ENCODE measurements around the gene EPS15.
"Not testable (repeated sequence)": the region's sequence is repeated elsewhere in the genome, so short reads cannot be mapped to it uniquely, and the experiment has no call there.

EPS15 gene

GRCh38 chr1:51542158-51542953 is 23.3 kb upstream of the EPS15 start:
- DNase-seq: no peak

GRCh38 chr1:51541313-51542050 is 22.4 kb upstream of the EPS15 start:
- DNase-seq: no peak

- no peak for DNase-seq
Observed at GRCh38 chr1:51537568-51537967, 18.5 kb upstream of the EPS15 start.

- DNase-seq: peak; percentile 62
Observed at GRCh38 chr1:51535006-51535592, 16.0 kb upstream of the EPS15 start.

- no peak for DNase-seq
Observed at GRCh38 chr1:51534447-51534846, 15.4 kb upstream of the EPS15 start.

GRCh38 chr1:51532853-51533252 is 13.8 kb upstream of the EPS15 start:
- DNase-seq: no peak

- not testable (repeated sequence) for DNase-seq
Observed at GRCh38 chr1:51530447-51530846, 11.4 kb upstream of the EPS15 start.

GRCh38 chr1:51527144-51527543 is 8.1 kb upstream of the EPS15 start:
- DNase-seq: no peak

- DNase-seq: no peak
Observed at GRCh38 chr1:51526248-51526647, 7.2 kb upstream of the EPS15 start.

- no peak for DNase-seq
Observed at GRCh38 chr1:51525295-51525694, 6.2 kb upstream of the EPS15 start.

GRCh38 chr1:51524817-51525216 is 5.8 kb upstream of the EPS15 start:
- DNase-seq: no peak

- no peak for DNase-seq
Observed at GRCh38 chr1:51523931-51524330, 4.9 kb upstream of the EPS15 start.

- no peak for DNase-seq
Observed at GRCh38 chr1:51520700-51521248, 1.7 kb upstream of the EPS15 start.

GRCh38 chr1:51519865-51520699 is 1.0 kb upstream of the EPS15 start:
- peak; percentile 48 for DNase-seq

GRCh38 chr1:51518586-51519047 is 449 bp downstream of the EPS15 start:
- DNase-seq: peak; percentile 18

GRCh38 chr1:51518033-51518585 is 957 bp downstream of the EPS15 start:
- DNase-seq: no peak

- DNase-seq: peak; percentile 17
Observed at GRCh38 chr1:51517361-51518032, 1.6 kb downstream of the EPS15 start.

- DNase-seq: no peak
Observed at GRCh38 chr1:51516649-51517158, 2.4 kb downstream of the EPS15 start.

- DNase-seq: no peak
Observed at GRCh38 chr1:51515982-51516648, 3.0 kb downstream of the EPS15 start.

- no peak for DNase-seq
Observed at GRCh38 chr1:51515312-51515960, 3.6 kb downstream of the EPS15 start.
